ENCODE data around the gene ANOS1. TPM values are rescaled to one million over a fixed set of nuclear protein-coding genes. Genes with fewer than 3 reads are reported as not detected.

ANOS1 gene
- total and polyA plus RNA-seq, 2 donors (not counting 3 experiments of a cell fraction or from before 2014, with no cell fraction given): 0.55 to 0.87 TPM

- Histone ChIP-seq H3K27ac (ENCODE audit: insufficient read depth, low read depth, low read length) (no peak overlapping the region), H4K20me1 (replicated peaks; ENCODE audit: control insufficient read depth, extremely low read depth, insufficient read depth, low read length) (no peaks in the 10 kb centered on the region), H3K4me3 (replicated peaks in 1 of 3; ENCODE audit: insufficient read depth in 1 of 3, low read depth in 1 of 3, low read length in 3 of 3) (no peak overlapping the region), H3K27me3 (ENCODE audit: control insufficient read depth in 2 of 2, insufficient read depth in 2 of 2, low read length in 2 of 2) (no peaks in the 10 kb centered on the region), H3K9ac (replicated peaks; ENCODE audit: extremely low read depth, insufficient read depth, low read length) (no peak overlapping the region), H3K4me1 (ENCODE audit: control insufficient read depth, extremely low read depth, insufficient read depth, low read length) (no peaks in the 10 kb centered on the region), H3K9me1 (replicated peaks; ENCODE audit: control insufficient read depth, extremely low read depth, insufficient read depth, low read length) (no peaks in the 10 kb centered on the region), H3K4me2 (ENCODE audit: insufficient read depth, low read length) (no peak overlapping the region), H2AFZ (ENCODE audit: low read depth, low read length) (no peak overlapping the region), H3K9me3 (replicated peaks; ENCODE audit: control insufficient read depth, insufficient read depth, low read length) (no peaks in the 10 kb centered on the region), H3K36me3 (ENCODE audit: control insufficient read depth in 2 of 2, extremely low read depth in 1 of 2, insufficient read depth in 2 of 2, low read length in 2 of 2) (no peaks in the 10 kb centered on the region), H3K79me2 (ENCODE audit: control insufficient read depth, insufficient read depth, low read length) (no peaks in the 10 kb centered on the region)
- ChIA-PET CTCF (no interaction called here), POLR2A (no interaction called here)
- DNase-seq (ENCODE audit: low read depth, low spot score): peak; percentile 65
- TF ChIP-seq FOS (IDR thresholded peaks at IDR 0.05; ENCODE audit: borderline replicate concordance, insufficient read depth, low read length): peak; percentile 32
- TF ChIP-seq POLR2A (IDR thresholded peaks at IDR 0.05; ENCODE audit: low read depth, low read length): no peak
- peak; percentile 11 for TF ChIP-seq JUN (IDR thresholded peaks at IDR 0.05; ENCODE audit: borderline replicate concordance, insufficient read depth, insufficient read length, low read depth)
- intact Hi-C loops (cut with micrococcal nuclease) (no loop called here), dilution Hi-C loops (cut with MboI; ENCODE audit: extremely low pct_ligation_motif_present, low sequenced_read_pairs) (no loop called here)
- no TSS peak for BruUV-seq (replicated peaks)
- FAIRE-seq: peak; percentile 55
These were observed 124.6 kb downstream of the ANOS1 start for GRCh38 chrX:8607326-8607725.

GRCh38 chrX:8604131-8604530 is 127.8 kb downstream of the ANOS1 start:
- dilution Hi-C loops (cut with MboI; ENCODE audit: extremely low pct_ligation_motif_present, low sequenced_read_pairs): no loop called here

More at GRCh38 chrX:8604131-8604530, 127.8 kb downstream of the ANOS1 start:
- FAIRE-seq: no peak
- Histone ChIP-seq H3K4me2 (ENCODE audit: insufficient read depth, low read length) (no peak overlapping the region), H3K9ac (replicated peaks; ENCODE audit: extremely low read depth, insufficient read depth, low read length) (no peak overlapping the region), H3K4me1 (ENCODE audit: control insufficient read depth, extremely low read depth, insufficient read depth, low read length) (no peaks in the 10 kb centered on the region), H3K9me3 (replicated peaks; ENCODE audit: control insufficient read depth, insufficient read depth, low read length) (no peaks in the 10 kb centered on the region), H3K79me2 (ENCODE audit: control insufficient read depth, insufficient read depth, low read length) (no peaks in the 10 kb centered on the region), H3K9me1 (replicated peaks; ENCODE audit: control insufficient read depth, extremely low read depth, insufficient read depth, low read length) (no peaks in the 10 kb centered on the region), H3K27ac (ENCODE audit: insufficient read depth, low read depth, low read length) (no peak overlapping the region), H3K36me3 (ENCODE audit: control insufficient read depth in 2 of 2, extremely low read depth in 1 of 2, insufficient read depth in 2 of 2, low read length in 2 of 2) (no peaks in the 10 kb centered on the region), H3K4me3 (replicated peaks in 1 of 3; ENCODE audit: insufficient read depth in 1 of 3, low read depth in 1 of 3, low read length in 3 of 3) (no peak overlapping the region), H4K20me1 (replicated peaks; ENCODE audit: control insufficient read depth, extremely low read depth, insufficient read depth, low read length) (no peaks in the 10 kb centered on the region), H3K27me3 (ENCODE audit: control insufficient read depth in 2 of 2, insufficient read depth in 2 of 2, low read length in 2 of 2) (no peaks in the 10 kb centered on the region), H2AFZ (ENCODE audit: low read depth, low read length) (no peak overlapping the region)
- ChIA-PET POLR2A (no interaction called here), CTCF (no interaction called here)
- DNase-seq (ENCODE audit: low read depth, low spot score): no peak
- no TSS peak for BruUV-seq (replicated peaks)
- intact Hi-C loops (cut with micrococcal nuclease): no loop called here
- TF ChIP-seq EZH2 (IDR thresholded peaks at IDR 0.05; ENCODE audit: borderline replicate concordance, low read depth, low read length, severe bottlenecking): no peak
- TF ChIP-seq GATA2 (IDR thresholded peaks at IDR 0.05; ENCODE audit: insufficient read depth, insufficient read length, low read depth, low read length): no peak
- no peak for TF ChIP-seq POLR2AphosphoS5 (IDR thresholded peaks at IDR 0.05; ENCODE audit: insufficient read depth, low read depth, low read length)
- TF ChIP-seq, protein P1, sequence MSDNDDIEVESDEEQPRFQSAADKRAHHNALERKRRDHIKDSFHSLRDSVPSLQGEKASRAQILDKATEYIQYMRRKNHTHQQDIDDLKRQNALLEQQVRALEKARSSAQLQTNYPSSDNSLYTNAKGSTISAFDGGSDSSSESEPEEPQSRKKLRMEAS (IDR thresholded peaks at IDR 0.05; ENCODE audit: insufficient read depth, insufficient read length): no peak
- TF ChIP-seq, protein P2, sequence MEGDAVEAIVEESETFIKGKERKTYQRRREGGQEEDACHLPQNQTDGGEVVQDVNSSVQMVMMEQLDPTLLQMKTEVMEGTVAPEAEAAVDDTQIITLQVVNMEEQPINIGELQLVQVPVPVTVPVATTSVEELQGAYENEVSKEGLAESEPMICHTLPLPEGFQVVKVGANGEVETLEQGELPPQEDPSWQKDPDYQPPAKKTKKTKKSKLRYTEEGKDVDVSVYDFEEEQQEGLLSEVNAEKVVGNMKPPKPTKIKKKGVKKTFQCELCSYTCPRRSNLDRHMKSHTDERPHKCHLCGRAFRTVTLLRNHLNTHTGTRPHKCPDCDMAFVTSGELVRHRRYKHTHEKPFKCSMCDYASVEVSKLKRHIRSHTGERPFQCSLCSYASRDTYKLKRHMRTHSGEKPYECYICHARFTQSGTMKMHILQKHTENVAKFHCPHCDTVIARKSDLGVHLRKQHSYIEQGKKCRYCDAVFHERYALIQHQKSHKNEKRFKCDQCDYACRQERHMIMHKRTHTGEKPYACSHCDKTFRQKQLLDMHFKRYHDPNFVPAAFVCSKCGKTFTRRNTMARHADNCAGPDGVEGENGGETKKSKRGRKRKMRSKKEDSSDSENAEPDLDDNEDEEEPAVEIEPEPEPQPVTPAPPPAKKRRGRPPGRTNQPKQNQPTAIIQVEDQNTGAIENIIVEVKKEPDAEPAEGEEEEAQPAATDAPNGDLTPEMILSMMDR (IDR thresholded peaks at IDR 0.05; ENCODE audit: extremely low read depth in 1 of 2, insufficient read depth in 1 of 2, low read depth in 1 of 2, low read length in 2 of 2): no peak
- TF ChIP-seq POLR2A (IDR thresholded peaks at IDR 0.05; ENCODE audit: low read depth, low read length): no peak
- no peak for TF ChIP-seq FOS (IDR thresholded peaks at IDR 0.05; ENCODE audit: borderline replicate concordance, insufficient read depth, low read length)
- TF ChIP-seq JUN (IDR thresholded peaks at IDR 0.05; ENCODE audit: borderline replicate concordance, insufficient read depth, insufficient read length, low read depth): no peak
- TF ChIP-seq MYC (IDR thresholded peaks at IDR 0.05; ENCODE audit: low read depth, low read length): no peak

All from endothelial cell of umbilical vein (primary cell).